OCI-LY1 (cell line): ENCODE measurements around the gene CELSR3.

Experiments
- H2AFZ ChIP-seq: fragments of 200-600 bp; sonication (generic), shearing (Covaris generic); 2 replicates; pipeline ENCODE4 v1.6.0; 2014; ENCODE audit warnings: antibody characterized with exemption, mild to moderate bottlenecking, low read length
- H3F3A ChIP-seq: fragments of 200-600 bp; sonication (generic), shearing (Covaris generic); 2 replicates; pipeline ENCODE4 v1.6.0; 2014; ENCODE audit warnings: mild to moderate bottlenecking, antibody characterized with exemption, low read length, moderate library complexity; ENCODE audit not compliant: insufficient read depth
- H3K27ac ChIP-seq: fragments of 200-600 bp; sonication (generic); 2 replicates; pipeline ENCODE4 v1.5.1; 2014; ENCODE audit warnings: low read length, mixed run types, mild to moderate bottlenecking, low read depth; ENCODE audit not compliant: poor library complexity, severe bottlenecking
- H3K27me3 ChIP-seq: fragments of 200-600 bp; sonication (generic); 2 replicates; pipeline ENCODE4 v1.6.0; 2014; ENCODE audit warnings: antibody characterized with exemption, mild to moderate bottlenecking, low read length, moderate library complexity; ENCODE audit not compliant: insufficient read depth
- H3K36me3 ChIP-seq: fragments of 200-600 bp; sonication (generic); 2 replicates; pipeline ENCODE4 v1.6.1; 2014; ENCODE audit warnings: mild to moderate bottlenecking, antibody characterized with exemption, low read length, moderate library complexity, mixed read lengths; ENCODE audit not compliant: insufficient read depth
- H3K4me1 ChIP-seq: fragments of 200-600 bp; sonication (generic); 2 replicates; pipeline ENCODE4 v1.5.1; 2014; ENCODE audit warnings: mild to moderate bottlenecking, low read length, moderate library complexity; ENCODE audit not compliant: insufficient read depth, severe bottlenecking
- H3K4me2 ChIP-seq: fragments of 200-600 bp; sonication (generic), shearing (Covaris generic); 2 replicates; pipeline ENCODE4 v1.6.1; 2014; ENCODE audit warnings: low read length
- H3K4me3 ChIP-seq: fragments of 200-600 bp; sonication (generic); 2 replicates; pipeline ENCODE4 v1.5.1; 2014; ENCODE audit warnings: low read length, low read depth, mild to moderate bottlenecking, mixed read lengths; ENCODE audit not compliant: poor library complexity, severe bottlenecking
- H3K79me2 ChIP-seq: fragments of 200-600 bp; shearing (Covaris generic); 2 replicates; pipeline ENCODE4 v1.6.1; 2016; ENCODE audit warnings: mixed run types, low read length, mixed read lengths; ENCODE audit not compliant: insufficient read depth
- H3K9ac ChIP-seq: fragments of 200-600 bp; sonication (generic), shearing (Covaris generic); 2 replicates; pipeline ENCODE4 v1.6.1; 2014; ENCODE audit warnings: mild to moderate bottlenecking, low read length, mixed read lengths
- H3K9me2 ChIP-seq: fragments of 200-600 bp; sonication (generic), shearing (Covaris generic); 2 replicates; pipeline ENCODE4 v1.6.1; 2014; ENCODE audit warnings: low read depth, mild to moderate bottlenecking, low read length, mixed read lengths
- H3K9me3 ChIP-seq: fragments of 200-600 bp; shearing (Covaris generic); 2 replicates; pipeline ENCODE4 v1.6.1; 2014; ENCODE audit warnings: low read length, mixed read lengths
- H4K20me1 ChIP-seq: fragments of 200-600 bp; sonication (generic), shearing (Covaris generic); 2 replicates; pipeline ENCODE4 v1.6.0; 2016; ENCODE audit warnings: mild to moderate bottlenecking, low read length; ENCODE audit not compliant: insufficient read depth
- CTCF ChIP-seq: fragments of 200-600 bp; sonication (generic), shearing (Covaris generic); IDR thresholded peaks from 2 replicates; pipeline ENCODE4 v1.5.1; 2017; ENCODE audit warnings: mild to moderate bottlenecking, antibody characterized with exemption, low read length, moderate library complexity, mixed read lengths
- EZH2 ChIP-seq: fragments of 200-600 bp; sonication (generic), shearing (Covaris generic); IDR thresholded peaks from 2 replicates; pipeline ENCODE4 v1.8.0; 2017; ENCODE audit warnings: borderline replicate concordance, mixed run types, mild to moderate bottlenecking, antibody characterized with exemption, low read length, moderate library complexity, mixed read lengths

Gene CELSR3

GRCh38 chr3:48685603-48686511 lies 23.2 kb upstream of the CELSR3 start, which contains the start of gene NCKIPSD:
NCKIPSD (minus strand) TSS chr3:48685915; CDS start chr3:48685807, 108 bp downstream.
- H3K9ac ChIP-seq = peak within 1 kb of the TSS; percentile 77
- peak; percentile 64 for TF ChIP-seq CTCF
- TF ChIP-seq EZH2 = no peak
- no peaks in the 10 kb centered on the region for H3K27me3 ChIP-seq
- H3F3A ChIP-seq = peaks cover 10% of the 10 kb centered on the region; the same call in 1 of the 2 replicates
- H3K36me3 ChIP-seq = peaks cover 56% of the 10 kb centered on the region
- H3K27ac ChIP-seq = peak within 1 kb of the TSS; percentile 83
- no peaks in the 10 kb centered on the region for H3K9me3 ChIP-seq
- H4K20me1 ChIP-seq = no peaks in the 10 kb centered on the region
- H3K4me1 ChIP-seq = peaks cover 24% of the 10 kb centered on the region
- H3K79me2 ChIP-seq = peaks cover 7% of the 10 kb centered on the region
- H2AFZ ChIP-seq = no peak within 1 kb of the TSS
- H3K9me2 ChIP-seq = no peaks in the 10 kb centered on the region
- peak within 1 kb of the TSS; percentile 99 for H3K4me2 ChIP-seq
- peak within 1 kb of the TSS; percentile 72 for H3K4me3 ChIP-seq

DNA sequence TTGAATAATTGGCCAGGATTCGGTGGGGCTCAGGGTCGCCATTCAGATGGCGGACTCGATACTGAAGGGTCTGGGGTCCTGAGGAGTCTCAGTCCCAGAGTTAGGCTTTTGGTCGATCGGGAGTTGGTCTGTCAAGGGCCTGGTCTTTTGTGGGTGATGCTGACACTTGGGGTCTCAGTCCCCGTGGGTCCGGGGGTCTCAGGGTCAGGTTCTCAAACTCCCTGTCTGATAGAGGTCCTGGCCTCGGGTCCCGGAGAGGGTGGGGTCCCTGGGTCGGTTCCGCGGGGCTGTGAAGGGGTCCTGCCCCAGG lies 22.6 kb upstream of the CELSR3 start:
- Histone ChIP-seq H3K36me3 (peaks cover 56% of the 10 kb centered on the region), H3K9me2 (no peaks in the 10 kb centered on the region), H3K9me3 (no peaks in the 10 kb centered on the region), H3K27ac (peak overlapping the region; percentile 83), H3K4me3 (peak overlapping the region; percentile 72), H3F3A (peaks cover 10% of the 10 kb centered on the region; the same call in 1 of the 2 replicates), H4K20me1 (no peaks in the 10 kb centered on the region), H2AFZ (no peak overlapping the region), H3K79me2 (peaks cover 7% of the 10 kb centered on the region), H3K4me1 (peaks cover 24% of the 10 kb centered on the region), H3K27me3 (no peaks in the 10 kb centered on the region), H3K9ac (peak overlapping the region; percentile 77), H3K4me2 (peak overlapping the region; percentile 99)
- no peak for TF ChIP-seq EZH2
- TF ChIP-seq CTCF = no peak; the same call in 1 of the 2 replicates

DNA sequence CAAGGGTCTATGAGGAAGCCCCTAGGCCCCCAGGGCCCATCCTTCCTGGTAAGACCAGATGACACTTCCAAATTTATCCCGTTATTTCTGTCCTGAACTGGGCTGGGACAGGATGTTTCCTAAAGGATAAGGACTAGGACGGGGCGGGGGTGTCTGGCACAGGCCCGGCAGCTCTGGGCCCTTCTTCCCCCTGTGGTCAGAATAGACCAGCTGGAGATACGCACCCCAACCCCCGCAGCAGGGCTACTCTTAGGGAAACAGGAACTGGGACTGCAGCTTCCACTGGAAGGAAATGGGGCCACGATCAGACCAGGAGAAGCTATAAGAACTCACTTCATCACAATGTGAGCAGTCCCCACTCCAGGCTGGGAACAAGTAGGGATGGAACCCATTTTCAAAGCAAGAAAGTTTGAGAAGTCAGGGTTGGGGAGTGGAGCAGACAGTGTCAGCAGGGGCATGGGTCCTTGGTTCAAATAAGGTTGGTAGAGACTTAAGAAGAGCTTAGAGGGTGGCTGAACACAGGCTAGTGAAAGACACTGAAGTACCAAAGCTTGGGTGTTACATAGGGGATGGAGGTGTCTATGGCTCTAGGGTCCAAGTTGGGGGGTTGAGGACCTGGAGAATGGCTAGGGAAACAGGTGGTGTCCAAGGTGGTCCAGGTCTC lies 21.9 kb upstream of the CELSR3 start:
- no peak overlapping the region for H2AFZ ChIP-seq
- peaks cover 56% of the 10 kb centered on the region for H3K36me3 ChIP-seq
- peaks cover 10% of the 10 kb centered on the region; the same call in 1 of the 2 replicates for H3F3A ChIP-seq
- H3K9me3 ChIP-seq = no peaks in the 10 kb centered on the region
- H4K20me1 ChIP-seq = no peaks in the 10 kb centered on the region
- peak overlapping the region; percentile 72 for H3K4me3 ChIP-seq
- TF ChIP-seq CTCF = no peak
- TF ChIP-seq EZH2 = no peak
- peak overlapping the region; percentile 27 for H3K27ac ChIP-seq
- peaks cover 24% of the 10 kb centered on the region for H3K4me1 ChIP-seq
- peaks cover 7% of the 10 kb centered on the region for H3K79me2 ChIP-seq
- H3K9me2 ChIP-seq = no peaks in the 10 kb centered on the region
- H3K27me3 ChIP-seq = no peaks in the 10 kb centered on the region
- peak overlapping the region; percentile 99 for H3K4me2 ChIP-seq
- peak overlapping the region; percentile 76 for H3K9ac ChIP-seq
